Stimulated activated CD8-positive, alpha-beta memory T cell treated with anti-CD3 and anti-CD28 coated beads, Interleukin-15, amount 100 ng/mL, for 24 hours (primary cell): ENCODE results near the gene PTPN9.
"Not testable (repeated sequence)": the region's sequence is repeated elsewhere in the genome, so short reads cannot be mapped to it uniquely, and the experiment has no call there.

Source experiments
- DNase-seq: peaks from one replicate; pipeline ENCODE4 v3.0.0-alpha.2; 2020; ENCODE audit warnings: low read depth

Gene PTPN9

DNA sequence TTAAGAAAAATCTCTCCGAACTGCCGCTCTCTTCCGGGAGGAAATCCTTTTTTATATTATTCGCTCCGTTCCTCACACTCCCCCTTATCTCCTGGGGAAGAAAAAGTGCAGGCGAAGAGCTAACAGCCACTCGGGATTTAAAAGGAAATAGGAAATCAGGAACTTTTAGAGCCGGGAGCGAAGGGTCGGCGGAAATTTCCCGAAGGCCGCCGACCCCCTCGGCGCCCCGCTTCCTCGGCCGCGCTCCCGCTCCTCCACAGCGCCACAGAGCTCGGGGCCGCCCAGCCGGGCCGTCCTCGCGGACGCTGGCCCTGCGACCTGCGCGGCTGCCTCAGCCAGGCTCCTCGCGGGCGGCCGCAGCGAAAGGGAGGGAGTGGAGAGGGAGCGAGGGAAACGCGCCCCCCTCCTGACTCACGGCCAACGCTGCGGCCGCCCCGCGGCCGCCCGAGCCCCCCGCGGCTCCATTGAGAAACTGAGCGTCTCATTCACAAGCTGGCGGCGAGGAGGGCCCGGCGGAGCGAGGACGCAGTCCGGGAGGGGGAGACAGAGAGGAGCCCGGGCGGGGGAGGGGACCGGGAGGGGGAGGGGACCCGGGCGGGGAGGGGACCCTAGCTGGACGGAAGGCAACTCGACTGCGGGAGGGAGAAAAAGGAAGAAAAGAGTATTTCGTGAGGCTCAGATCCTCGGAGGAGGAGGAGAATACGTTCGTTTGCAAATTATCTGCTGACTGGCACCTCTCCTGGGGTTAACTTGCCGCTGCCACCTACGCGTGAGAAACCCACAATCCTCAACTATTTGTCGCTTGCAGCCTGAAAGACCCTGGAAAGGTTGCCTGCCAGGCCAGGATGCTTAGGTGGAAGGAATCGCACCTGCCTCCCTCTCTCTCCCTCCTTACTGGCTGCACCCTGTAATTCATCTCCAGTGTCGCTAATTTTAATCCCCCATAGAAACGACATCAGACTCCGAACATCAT, at the start of gene PTPN9:
TSS of gene PTPN9 (minus strand) at position 368 of the 973 bp plus-strand sequence. CDS start 539 bp downstream, outside the sequence.
- peak; percentile 39 for DNase-seq

DNA sequence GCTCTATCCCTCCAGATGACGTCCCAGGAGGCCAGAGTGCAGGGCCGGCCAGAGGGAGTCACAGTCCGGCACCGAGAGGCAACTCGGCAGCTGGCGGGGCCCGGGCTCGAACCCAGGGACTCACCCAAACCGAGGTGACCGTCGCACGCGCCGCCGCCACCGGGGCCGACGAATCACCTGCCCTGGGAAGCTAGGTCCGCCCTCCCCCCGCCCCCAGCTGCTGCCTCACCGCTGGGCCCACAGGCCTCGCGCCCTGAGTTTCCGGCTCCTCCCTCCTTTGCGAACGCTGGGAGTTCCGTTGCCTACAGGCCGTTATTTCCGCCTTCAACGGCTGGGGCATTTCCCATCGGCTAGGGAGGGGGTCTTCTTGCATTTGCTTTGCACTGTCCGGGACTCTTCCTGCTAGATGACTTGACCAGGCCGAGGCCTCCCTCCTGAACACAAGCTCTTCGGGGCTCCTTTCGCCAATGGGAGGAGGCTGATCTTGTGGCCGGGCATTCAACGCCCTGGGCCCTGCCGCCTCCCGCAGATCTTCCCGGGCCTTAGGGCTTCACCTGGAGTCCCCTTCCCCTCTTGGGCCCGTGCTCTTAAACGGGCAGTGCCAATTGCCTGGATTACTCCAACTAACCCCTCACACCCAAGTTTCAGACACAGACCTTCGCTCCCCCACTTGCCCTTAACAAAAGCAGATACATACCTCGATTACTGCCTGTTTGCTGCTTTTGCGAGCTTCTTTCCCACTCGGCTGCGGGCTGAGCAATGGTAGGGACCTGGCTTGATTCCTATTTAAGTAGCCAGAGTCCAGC, 46.6 kb upstream of the PTPN9 start, which contains the start of gene SNUPN:
TSS of gene SNUPN (minus strand) at position 184 of the 806 bp plus-strand sequence. CDS start 4,674 bp downstream, outside the sequence.
- DNase-seq = peak; percentile 82

DNA sequence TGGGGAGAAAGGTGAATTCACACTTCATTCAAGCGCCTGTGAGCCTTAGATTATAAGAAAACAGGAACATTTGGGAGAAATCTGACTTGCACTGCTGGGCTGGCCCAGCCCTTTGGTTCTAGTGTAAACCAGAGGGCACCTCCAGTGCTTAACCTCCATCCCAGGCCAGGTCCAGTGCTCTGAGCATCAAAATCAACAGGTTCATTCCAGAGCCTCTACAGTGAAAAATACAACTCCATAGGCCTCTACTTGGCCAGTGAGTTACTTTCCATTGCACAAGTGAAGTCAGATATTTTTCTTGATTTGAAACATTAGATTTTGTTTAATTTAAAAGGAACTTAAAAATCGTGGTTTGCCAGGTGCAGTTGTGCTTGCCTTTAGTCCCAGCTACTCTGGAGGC, 43.4 kb upstream of the PTPN9 start:
- DNase-seq = no peak

DNA sequence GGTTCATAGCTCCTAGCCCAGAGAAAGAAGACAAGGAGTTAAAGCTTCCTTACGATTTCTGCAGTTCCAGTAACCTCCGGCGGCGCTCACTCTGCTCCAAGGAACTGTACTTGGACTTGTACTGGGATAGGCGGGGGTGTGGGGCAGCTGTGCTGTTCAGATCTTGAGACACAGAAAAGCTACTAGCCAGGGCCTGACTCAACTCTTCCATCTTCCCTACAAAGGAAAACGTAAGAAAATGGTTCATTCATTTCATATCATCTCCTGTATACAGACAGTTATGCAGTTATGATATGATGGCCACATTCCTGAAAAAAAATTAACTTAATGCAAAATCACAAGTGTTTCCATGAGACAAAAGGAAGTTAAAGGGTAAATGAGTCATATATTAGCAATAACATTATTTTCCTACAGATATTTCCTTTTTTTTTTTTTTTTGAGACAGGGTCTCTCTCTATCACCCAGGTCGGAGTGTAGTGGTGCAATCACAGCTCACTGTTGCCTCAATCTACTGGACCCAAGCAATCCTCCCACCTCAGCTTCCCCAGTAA, 41.8 kb upstream of the PTPN9 start:
- no peak for DNase-seq

DNA sequence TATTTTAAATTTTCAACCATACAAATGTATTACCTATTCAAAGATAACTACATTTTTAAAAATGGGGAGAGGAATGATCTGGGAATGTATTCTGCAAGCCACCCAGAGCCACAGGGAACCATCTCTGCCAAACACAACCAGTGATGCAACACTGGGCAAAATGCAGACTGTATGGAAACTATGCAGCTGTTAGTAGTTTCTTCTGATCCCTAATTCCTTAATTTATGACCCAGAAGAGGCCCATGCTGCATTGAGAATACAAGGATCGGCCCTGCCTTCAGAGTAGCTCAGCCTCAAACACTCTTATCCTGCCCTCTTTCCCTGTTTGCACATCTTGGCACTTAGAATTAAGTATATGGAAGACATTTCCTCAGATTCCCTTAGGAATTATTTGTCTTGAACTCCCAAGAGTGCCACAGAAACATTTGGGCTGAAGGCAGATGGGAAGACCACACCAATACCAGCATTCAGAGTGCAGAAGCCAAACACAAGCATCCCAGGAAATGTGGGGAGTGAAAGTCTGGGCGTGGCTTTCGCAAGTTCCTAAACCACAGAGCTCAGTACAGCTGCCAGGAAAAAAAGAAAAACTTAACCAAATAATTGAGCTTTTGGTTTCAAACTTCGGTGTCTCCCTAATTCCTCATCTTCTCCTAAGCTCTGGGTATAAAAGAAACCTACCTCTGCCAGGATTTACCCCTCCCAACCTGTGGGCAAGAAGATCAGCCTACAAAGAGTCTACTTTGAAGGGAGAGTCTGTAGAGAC, 41.1 kb upstream of the PTPN9 start:
- DNase-seq = no peak

DNA sequence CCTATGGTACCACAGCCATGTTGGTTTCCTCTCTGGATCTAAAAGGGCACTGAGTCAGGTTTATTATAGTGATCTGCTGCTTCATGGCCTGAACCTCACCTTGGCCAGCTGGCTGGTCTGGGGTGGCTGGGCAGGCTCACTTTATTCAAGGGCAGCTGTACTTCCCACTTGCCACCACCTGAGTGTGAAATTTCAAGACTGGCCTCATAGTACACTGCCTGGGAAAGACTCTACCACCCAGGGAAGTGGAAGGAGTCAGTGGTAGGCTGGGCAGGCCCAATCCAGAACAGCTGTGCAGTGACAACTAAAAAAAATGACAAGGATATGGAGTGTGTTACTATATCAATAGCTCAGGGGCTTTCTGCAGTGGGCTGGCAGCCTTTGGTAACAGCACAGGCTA, 37.7 kb upstream of the PTPN9 start:
- DNase-seq = no peak

DNA sequence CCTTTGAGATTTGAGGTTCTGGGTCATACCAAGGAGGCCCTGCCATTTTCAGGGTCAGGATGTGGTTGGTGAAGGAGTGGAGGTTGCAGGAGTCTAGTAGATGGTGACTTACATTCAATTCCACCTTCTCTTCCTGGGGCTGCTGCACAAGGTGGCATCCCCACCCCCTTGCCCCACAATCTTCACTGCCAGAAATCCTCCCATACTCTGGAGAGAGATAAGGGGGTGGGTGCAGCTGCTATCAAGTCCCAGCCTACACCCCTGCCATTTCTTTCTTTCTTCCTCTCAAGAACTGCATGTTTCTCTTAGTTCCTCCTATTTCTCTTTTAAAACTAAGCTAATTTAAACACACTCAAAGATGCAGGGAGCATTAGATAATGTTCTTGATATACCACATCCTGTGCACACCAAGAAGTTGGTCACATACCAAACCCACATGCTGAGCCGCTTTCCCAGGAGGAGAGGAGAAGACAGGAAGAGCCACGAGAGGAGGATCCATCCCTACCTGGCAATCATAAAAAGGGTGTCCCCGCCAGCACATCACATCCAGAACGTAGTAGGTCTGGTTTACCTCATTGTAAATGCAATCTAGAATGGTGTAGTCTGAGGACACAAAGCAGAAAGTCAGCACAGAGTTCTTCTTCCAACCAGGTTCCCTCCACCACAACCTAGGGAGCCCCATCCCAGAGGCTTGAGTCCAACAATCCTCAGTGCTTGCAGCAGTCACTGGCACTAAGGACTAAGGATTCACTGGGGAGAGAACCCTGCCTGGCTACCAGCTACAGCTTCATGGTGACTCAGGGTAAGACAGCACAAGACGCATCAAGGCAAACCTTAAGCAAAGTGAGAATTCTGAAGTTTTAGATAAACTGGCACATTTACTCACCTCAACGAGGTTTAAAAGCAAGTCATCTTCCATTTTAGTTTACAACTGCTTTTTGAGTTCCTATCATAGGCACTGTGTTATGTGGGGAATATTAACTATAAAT, 27.9 kb upstream of the PTPN9 start:
- no peak for DNase-seq

DNA sequence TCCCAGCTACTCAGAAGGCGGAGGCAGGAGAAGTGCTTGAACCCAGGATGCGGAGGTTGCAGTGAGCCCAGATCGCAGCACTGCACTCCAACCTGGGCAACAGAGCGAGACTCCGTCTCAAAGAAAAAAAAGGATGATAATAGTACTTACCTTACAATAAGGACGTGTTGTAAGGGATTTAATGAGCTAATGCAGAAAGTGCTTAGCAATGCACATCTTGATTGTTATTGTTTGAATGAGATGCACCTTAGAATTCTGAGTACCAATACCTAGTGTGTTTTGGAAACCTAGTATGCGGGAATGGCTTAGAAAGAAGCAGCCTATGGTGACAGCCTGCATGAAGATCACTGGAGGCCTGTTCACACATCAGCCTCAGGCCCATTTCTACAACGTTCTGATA, 26.9 kb upstream of the PTPN9 start:
- DNase-seq = no peak

DNA sequence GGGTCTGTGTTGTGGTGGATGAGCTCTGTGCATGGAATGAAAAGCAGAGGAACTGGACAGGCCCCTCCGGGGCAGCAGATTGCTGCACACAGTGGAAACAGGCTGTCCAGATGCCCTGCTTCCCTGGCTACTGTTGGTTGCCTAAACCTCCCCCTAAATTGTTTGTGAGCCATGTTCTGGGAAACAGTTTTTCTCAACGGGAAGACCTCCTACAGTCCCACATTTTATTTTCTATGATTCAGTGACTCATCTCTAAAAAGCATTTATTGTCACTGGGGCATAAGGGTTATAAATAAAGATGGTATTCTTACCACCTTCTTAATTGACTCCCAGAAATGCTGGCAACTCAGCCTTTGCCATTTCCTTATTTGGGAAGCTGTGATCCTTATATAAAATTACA, 20.3 kb upstream of the PTPN9 start:
- no peak for DNase-seq

DNA sequence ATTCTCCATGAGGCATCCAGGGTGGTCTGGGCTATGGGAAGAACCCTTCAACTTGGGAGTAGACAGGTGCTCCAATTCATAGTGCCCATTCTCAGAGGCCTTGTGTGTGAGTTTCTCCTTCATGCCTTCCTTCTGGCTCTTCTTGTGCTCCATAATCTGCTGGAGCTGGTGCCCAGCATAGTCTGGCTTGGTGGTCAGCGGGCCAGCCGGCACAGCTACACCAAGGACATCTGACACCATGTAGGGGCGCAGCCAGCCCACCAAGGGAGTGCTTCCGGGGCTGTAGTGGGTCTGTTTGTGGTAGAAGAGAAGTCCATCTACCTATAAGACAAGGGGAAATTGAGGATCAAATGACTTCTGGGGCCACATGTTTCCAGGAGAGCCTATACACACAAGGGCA, 19.2 kb upstream of the PTPN9 start:
- no peak for DNase-seq

DNA sequence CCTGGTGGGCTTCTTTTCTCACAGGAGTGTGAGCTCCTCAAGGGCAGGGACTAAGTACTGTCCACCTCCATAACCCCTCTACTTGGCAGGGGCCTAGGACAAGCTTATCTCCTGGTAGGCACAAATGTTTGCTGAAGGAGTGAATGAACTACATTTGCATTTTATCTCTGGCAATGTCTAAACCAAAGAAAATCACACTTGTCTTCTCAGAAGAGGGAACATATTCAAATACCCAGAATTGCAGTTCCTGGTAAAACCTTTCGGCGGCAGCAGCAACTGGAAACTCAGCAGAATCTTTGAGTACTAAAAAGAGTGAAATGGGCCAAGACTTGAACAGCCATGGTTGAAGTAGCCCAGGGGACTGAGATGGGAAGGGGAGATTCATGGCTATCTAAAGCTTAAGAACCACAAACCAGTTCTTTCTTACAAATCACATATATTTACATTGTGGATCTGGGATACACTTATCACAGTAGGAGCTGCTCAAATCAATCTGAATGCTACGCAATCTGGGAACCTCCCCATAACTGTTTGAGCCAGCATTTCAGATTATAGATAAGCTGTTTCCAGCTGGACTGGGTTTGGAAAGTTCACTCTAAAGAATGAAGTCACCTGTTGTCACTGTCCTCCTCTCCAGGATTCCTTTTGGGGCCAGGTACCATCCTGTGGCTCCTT, 18.7 kb upstream of the PTPN9 start:
- no peak for DNase-seq

DNA sequence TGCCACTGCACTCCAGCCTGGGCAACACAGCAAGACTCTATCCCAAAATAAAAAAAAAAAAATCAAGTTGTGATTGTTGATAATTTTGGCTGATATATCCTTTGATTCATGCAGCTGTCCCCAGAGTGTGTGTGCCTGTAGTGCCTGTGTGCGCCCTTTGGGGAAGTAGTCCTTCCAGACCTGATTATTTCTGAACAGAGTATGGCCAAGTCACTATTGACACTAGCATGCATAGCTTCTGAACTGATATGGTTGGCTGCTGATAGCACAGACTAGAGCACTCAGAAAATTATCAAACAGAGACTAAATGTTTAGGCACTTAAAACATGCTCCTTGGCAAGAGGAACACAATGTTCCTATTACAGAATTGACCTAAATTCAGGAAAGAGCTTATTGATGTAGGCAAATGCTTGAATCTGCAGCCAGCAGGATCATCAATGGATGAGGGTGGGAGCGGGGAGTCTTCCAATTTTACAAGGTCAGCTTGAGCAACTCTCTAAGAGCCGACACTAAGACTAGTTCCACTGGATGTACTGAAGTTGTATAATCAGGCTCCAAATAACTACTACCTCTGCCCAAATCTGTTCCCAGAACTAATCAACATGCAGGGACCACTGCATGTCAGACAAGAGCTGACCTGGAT, 17.7 kb upstream of the PTPN9 start:
- no peak for DNase-seq

DNA sequence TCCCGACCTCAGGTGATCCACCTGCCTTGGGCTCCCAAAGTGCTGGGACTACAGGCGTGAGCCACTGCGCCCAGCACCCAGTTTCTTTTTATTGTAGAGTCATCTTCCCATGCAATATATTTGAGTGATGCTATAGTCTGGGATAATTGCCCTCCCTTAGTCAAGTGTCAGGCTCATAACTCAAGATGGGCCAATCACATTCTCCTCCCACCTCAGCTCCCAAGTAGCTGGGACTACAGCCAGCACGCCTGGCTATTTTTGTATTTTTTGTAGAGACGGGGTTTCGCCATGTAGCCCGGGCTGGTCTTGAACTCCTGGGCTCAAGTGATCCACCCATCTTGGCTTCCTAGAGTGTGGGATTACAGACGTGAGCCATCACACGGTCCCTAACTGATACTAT, 15.2 kb upstream of the PTPN9 start:
- DNase-seq = no peak

DNA sequence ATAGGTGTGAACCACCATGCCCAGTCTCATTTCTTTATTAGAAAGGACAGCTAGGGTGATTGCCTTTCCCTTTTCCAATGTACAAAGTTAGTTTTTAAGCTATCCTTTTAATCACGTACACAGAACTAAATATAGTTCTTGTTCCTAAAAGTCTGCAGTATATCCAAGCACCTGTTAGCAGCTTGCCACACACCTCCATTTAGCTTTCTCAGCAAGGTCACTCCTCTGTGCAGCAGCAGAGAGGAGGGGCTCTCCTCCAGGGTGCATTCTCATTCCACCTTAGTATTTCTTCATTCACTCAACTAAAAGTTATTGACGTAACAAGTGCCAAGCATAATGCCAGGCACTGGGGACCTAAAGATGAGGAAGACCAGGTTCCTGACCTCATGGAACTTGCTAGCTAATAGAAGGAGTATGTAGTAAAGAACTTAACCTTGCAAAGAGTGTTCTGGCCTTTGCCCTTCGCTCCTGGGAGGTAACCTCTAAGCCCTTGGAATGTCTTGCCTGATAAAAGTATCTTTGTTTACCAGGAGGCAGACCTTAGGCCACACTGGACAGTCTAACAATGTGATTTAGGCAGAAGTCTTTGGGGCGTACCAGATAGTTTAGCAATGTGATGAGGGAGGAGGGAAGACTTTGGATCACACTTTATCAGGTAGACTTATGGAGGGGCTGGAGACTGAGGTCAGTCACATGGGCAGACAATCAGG, 12.7 kb upstream of the PTPN9 start:
- no peak for DNase-seq

DNA sequence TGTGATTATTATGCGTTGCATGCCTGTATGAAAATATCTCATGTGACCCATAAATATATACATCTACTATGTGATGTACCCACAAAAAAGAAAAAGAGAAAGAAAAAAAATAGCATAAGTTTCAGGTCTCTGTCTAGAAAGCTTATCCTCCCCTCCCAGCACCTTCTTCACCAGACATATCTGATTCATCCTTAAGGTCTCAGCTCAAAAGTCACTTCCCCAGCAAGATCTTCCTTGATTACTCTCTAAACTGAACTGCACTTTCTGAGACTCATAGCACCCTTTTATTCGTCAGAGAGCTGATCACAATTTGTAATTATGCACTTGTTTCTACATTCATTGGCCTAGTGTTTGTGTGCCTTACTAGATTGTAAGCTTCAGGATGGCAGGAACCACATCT, 11.1 kb upstream of the PTPN9 start:
- DNase-seq = no peak

DNA sequence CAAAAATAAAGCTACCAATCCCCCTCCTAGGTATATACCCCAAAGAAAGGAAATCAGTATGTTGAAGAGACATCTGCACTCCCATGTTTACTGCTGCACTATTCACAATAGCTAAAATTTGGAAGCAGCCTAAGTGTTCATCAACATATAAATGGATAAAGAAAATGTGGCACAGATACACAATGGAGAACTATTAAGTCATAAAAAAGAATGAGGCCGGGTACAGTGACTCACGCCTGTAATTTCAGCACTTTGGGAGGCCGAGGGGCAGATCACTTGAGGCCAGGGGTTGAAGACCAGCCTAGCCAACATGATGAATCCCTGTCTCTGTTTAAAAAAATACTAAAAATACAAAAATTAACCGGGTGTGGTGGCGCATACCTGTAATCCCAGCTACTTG, 10.0 kb upstream of the PTPN9 start:
- DNase-seq = no peak

DNA sequence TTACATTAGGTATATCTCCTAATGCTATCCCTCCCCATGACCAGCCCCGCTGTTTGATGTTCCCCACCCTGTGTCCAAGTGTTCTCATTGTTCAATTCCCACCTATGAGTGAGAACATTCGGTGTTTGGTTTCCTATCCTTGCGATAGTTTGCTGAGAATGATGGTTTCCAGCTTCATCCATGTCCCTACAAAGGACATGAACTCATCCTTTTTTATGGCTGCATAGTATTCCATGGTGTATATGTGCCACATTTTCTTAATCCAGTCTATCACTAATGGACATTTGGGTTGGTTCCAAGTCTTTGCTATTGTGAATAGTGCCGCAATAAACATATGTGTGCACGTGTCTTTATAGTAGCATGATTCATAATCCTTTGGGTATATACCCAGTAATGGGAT, 7.3 kb upstream of the PTPN9 start:
- not testable (repeated sequence) for DNase-seq

DNA sequence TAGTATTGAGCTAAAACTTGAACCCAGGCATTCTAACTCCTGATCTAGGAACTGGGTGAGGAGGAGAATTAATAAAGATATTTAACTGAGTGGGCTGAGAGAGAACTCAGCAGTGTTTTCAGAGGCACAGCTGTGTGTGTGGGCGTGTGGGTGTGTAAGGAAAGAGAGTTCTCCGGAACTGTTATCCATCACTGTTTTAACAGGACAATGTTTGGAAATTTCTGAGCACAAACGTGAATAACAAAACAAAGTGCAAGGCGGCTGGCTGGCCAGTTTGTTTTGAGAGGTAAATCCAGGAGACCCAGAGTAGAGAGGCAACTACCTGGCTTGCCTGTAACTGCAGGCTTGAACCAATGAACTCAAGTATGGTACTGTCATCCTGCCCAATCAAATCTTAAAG, 5.0 kb upstream of the PTPN9 start:
- no peak for DNase-seq

DNA sequence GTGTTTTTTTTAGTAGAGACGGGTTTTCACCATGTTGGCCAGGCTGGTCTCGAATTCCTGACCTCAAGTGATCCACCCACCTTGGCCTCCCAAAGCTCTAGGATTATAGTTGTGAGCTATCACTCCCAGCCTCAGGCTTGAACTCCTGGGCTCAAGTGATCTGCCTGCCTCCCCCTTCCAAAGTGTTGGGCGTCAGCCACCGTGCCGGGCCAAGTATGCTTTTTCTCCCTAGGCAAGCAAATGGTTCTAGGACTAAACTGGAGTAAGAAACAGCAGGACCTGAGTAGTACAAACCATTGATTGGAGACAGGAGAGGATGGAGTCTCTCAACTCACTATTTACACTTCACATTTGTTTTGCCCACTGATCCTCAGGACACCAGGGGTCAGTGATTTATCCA, 4.6 kb upstream of the PTPN9 start:
- no peak for DNase-seq
